ENCODE measurements around the gene NHSL1.

Gene NHSL1

GRCh38 chr6:138456401-138456790 is 42.9 kb downstream of the NHSL1 start:
- no peak for DNase-seq (ENCODE audit: low read depth)

- no peak for DNase-seq (ENCODE audit: low read depth)
Measured at GRCh38 chr6:138455746-138456400, 43.4 kb downstream of the NHSL1 start.

GRCh38 chr6:138454981-138455706 is 44.1 kb downstream of the NHSL1 start:
- no peak for DNase-seq (ENCODE audit: low read depth)

GRCh38 chr6:138451043-138451442 is 48.3 kb downstream of the NHSL1 start:
- DNase-seq (ENCODE audit: low read depth): no peak

- no peak for DNase-seq (ENCODE audit: low read depth)
Measured at GRCh38 chr6:138450445-138450844, 48.8 kb downstream of the NHSL1 start.

- no peak for DNase-seq (ENCODE audit: low read depth)
Measured at GRCh38 chr6:138446821-138447220, 52.5 kb downstream of the NHSL1 start.

GRCh38 chr6:138443979-138444378 is 55.3 kb downstream of the NHSL1 start:
- DNase-seq (ENCODE audit: low read depth): no peak

GRCh38 chr6:138442663-138443062 is 56.6 kb downstream of the NHSL1 start:
- no peak for DNase-seq (ENCODE audit: low read depth)

- no peak for DNase-seq (ENCODE audit: low read depth)
Measured at GRCh38 chr6:138441965-138442364, 57.3 kb downstream of the NHSL1 start.

- DNase-seq (ENCODE audit: low read depth): no peak
Measured at GRCh38 chr6:138440758-138441357, 58.4 kb downstream of the NHSL1 start.

GRCh38 chr6:138440296-138440695 is 59.0 kb downstream of the NHSL1 start:
- DNase-seq (ENCODE audit: low read depth): no peak

- no peak for DNase-seq (ENCODE audit: low read depth)
Measured at GRCh38 chr6:138439546-138439945, 59.7 kb downstream of the NHSL1 start.

GRCh38 chr6:138434925-138435324 is 64.4 kb downstream of the NHSL1 start:
- DNase-seq (ENCODE audit: low read depth): no peak

- DNase-seq (ENCODE audit: low read depth): no peak
Measured at GRCh38 chr6:138434096-138434495, 65.2 kb downstream of the NHSL1 start.

- DNase-seq (ENCODE audit: low read depth): no peak
Measured at GRCh38 chr6:138432063-138432356, 67.3 kb downstream of the NHSL1 start.

- no peak for DNase-seq (ENCODE audit: low read depth)
Measured at GRCh38 chr6:138431256-138432062, 67.8 kb downstream of the NHSL1 start.

GRCh38 chr6:138430361-138431145 is 68.7 kb downstream of the NHSL1 start:
- no peak for DNase-seq (ENCODE audit: low read depth)

GRCh38 chr6:138429761-138430160 is 69.5 kb downstream of the NHSL1 start:
- no peak for DNase-seq (ENCODE audit: low read depth)

- no peak for DNase-seq (ENCODE audit: low read depth)
Measured at GRCh38 chr6:138428944-138429598, 70.2 kb downstream of the NHSL1 start.

GRCh38 chr6:138427701-138428100 is 71.6 kb downstream of the NHSL1 start:
- DNase-seq (ENCODE audit: low read depth): no peak

- DNase-seq (ENCODE audit: low read depth): no peak
Measured at GRCh38 chr6:138426500-138427123, 72.7 kb downstream of the NHSL1 start.
